Lower lobe of right lung (tissue), 2 donors: Measurements from ENCODE around the gene CDIP1. TPM values are rescaled to one million over a fixed set of nuclear protein-coding genes. Genes with fewer than 3 reads are reported as not detected.

ENCODE experiments used
- ATAC-seq, 2 donors: fragments of 200-7000 bp; cut with Tn5 transposase; one replicate each; pipeline ENCODE4 v1.9.1; 2020 to 2022; ENCODE audit warnings: mild to moderate bottlenecking in 2 of 2, moderate library complexity in 2 of 2
- DNase-seq: peaks from one replicate; pipeline ENCODE4 v3.0.0-alpha.2; 2020
- H3K27ac ChIP-seq: fragments of 200-600 bp; one replicate; pipeline ENCODE4 v1.8.0; 2022
- H3K27me3 ChIP-seq: fragments of 200-600 bp; one replicate; pipeline ENCODE4 v1.8.0; 2022; ENCODE audit warnings: low read depth
- H3K36me3 ChIP-seq: fragments of 200-600 bp; one replicate; pipeline ENCODE4 v1.8.0; 2022; ENCODE audit warnings: mild to moderate bottlenecking
- H3K4me1 ChIP-seq: fragments of 200-600 bp; one replicate; pipeline ENCODE4 v1.8.0; 2022
- H3K4me3 ChIP-seq: fragments of 200-600 bp; one replicate; pipeline ENCODE4 v1.8.0; 2022; ENCODE audit warnings: mild to moderate bottlenecking
- H3K9me3 ChIP-seq: fragments of 200-600 bp; one replicate; pipeline ENCODE4 v1.8.0; 2022
- CTCF ChIP-seq: fragments of 200-600 bp; IDR thresholded peaks from one replicate; pipeline ENCODE4 v1.8.0; 2022; ENCODE audit warnings: antibody characterized with exemption, mild to moderate bottlenecking
- intact Hi-C: fragments of 100-400 bp; cut with DNase I; formaldehyde crosslinking; loops from one replicate; pipeline ENCODE4 v1.11.0; 2022
- total RNA-seq: library from RNA; stranded (reverse); fragmentation: NEBNext Ultra II Directional; extraction: Animal tissue kit (Norgen Biotek cat#: 25700); gene quantifications from one replicate; pipeline ENCODE4 v1.2.1, GENCODE V29; 2021
- donor health status: DM: no; HTN: yes; CAD: no; lungs with severe emphysema.

The CDIP1 gene
- total RNA-seq, 1 donor from 2014 or later, result 21.1 TPM

- Histone ChIP-seq H3K9me3 (no peaks in the 10 kb centered on the region), H3K36me3 (no peaks in the 10 kb centered on the region), H3K4me1 (peaks cover 41% of the 10 kb centered on the region), H3K4me3 (peak within 1 kb of the TSS; percentile 99), H3K27ac (peak within 1 kb of the TSS; percentile 94), H3K27me3 (no peaks in the 10 kb centered on the region)
- DNase-seq (peak; percentile 95), ATAC-seq (peak; percentile 97)
- TF ChIP-seq CTCF, result peak; percentile 58
- intact Hi-C loops, result no loop called here
Observed at GRCh38 chr16:4475880-4476788, 62.4 kb downstream of the CDIP1 start, which contains the start of gene HMOX2. HMOX2 (plus strand) TSS chr16:4476398; CDS start chr16:4505525, 29,127 bp downstream.

GRCh38 chr16:4474192-4474961 lies 64.2 kb downstream of the CDIP1 start, which contains the start of gene NMRAL1:
NMRAL1 (minus strand) TSS chr16:4474625; CDS start chr16:4474132, 493 bp downstream.
- intact Hi-C loops, result no loop called here
- peak; percentile 73 to 76 for ATAC-seq
- no peak for TF ChIP-seq CTCF
- Histone ChIP-seq H3K36me3 (peaks cover 5% of the 10 kb centered on the region), H3K27ac (peak within 1 kb of the TSS; percentile 87), H3K4me1 (peaks cover 41% of the 10 kb centered on the region), H3K4me3 (peak within 1 kb of the TSS; percentile 90), H3K9me3 (no peaks in the 10 kb centered on the region), H3K27me3 (no peaks in the 10 kb centered on the region)
- peak; percentile 93 for DNase-seq

- no peak overlapping the region for H3K27ac ChIP-seq
- no peak overlapping the region for H3K4me3 ChIP-seq
- TF ChIP-seq CTCF, result no peak
- peaks cover 18% of the 10 kb centered on the region for H3K36me3 ChIP-seq
- ATAC-seq, result no peak
- intact Hi-C loops, result no loop called here
- no peak for DNase-seq
- H3K9me3 ChIP-seq, result no peaks in the 10 kb centered on the region
- no peaks in the 10 kb centered on the region for H3K27me3 ChIP-seq
- H3K4me1 ChIP-seq, result peaks cover 35% of the 10 kb centered on the region
Observed at GRCh38 chr16:4472880-4473279, 65.7 kb downstream of the CDIP1 start.

GRCh38 chr16:4471869-4472268 lies 66.7 kb downstream of the CDIP1 start:
- Histone ChIP-seq H3K4me1 (peaks cover 25% of the 10 kb centered on the region), H3K4me3 (no peak overlapping the region), H3K27me3 (no peaks in the 10 kb centered on the region), H3K27ac (no peak overlapping the region), H3K9me3 (no peaks in the 10 kb centered on the region), H3K36me3 (peaks cover 26% of the 10 kb centered on the region)
- intact Hi-C loops, result no loop called here
- TF ChIP-seq CTCF, result no peak
- ATAC-seq (no peak), DNase-seq (no peak)

- no peak for TF ChIP-seq CTCF
- DNase-seq (no peak), ATAC-seq (no peak)
- no peak overlapping the region for H3K4me3 ChIP-seq
- intact Hi-C loops, result no loop called here
- H3K36me3 ChIP-seq, result peaks cover 54% of the 10 kb centered on the region
- peaks cover 10% of the 10 kb centered on the region for H3K4me1 ChIP-seq
- no peak overlapping the region for H3K27ac ChIP-seq
- no peaks in the 10 kb centered on the region for H3K27me3 ChIP-seq
- H3K9me3 ChIP-seq, result no peaks in the 10 kb centered on the region
Observed at GRCh38 chr16:4468972-4469371, 69.6 kb downstream of the CDIP1 start.
